HG03039 (cell line): ENCODE measurements around the gene CYP8B1.

Source experiments
- ATAC-seq: cut with Tn5 transposase; IDR thresholded peaks from one replicate; pipeline ENCODE4 v1.9.1; 2021; ENCODE audit warnings: mild to moderate bottlenecking, moderate library complexity; ENCODE audit not compliant: unreplicated experiment

Gene CYP8B1

DNA sequence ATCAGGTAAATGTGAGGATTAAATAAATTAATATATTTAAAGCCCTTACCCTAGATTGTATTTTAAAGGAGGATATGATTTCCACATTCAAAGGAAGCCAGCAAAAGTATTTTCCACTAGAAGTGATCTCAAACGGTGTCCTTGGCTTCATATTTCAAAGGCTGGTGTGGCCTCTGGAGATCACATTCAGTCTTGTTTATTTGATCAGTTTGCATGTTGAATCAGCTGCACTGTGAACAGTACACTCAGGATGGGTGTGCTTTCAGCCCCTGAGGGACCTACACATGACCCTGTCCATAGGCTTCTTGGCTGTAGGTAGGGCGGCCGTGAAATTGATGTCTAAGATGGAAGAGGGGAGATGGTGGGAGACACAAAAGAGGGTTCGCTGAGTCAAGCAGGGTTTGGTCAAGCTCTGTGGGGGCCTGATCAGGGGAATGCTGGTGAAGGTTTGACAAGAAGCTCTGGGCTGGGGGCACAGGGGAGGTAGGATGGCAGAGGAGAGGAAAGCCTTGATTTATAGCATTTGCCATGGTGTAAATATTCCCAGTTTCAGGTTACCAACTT, 21.9 kb downstream of the CYP8B1 start:
- no peak for ATAC-seq

DNA sequence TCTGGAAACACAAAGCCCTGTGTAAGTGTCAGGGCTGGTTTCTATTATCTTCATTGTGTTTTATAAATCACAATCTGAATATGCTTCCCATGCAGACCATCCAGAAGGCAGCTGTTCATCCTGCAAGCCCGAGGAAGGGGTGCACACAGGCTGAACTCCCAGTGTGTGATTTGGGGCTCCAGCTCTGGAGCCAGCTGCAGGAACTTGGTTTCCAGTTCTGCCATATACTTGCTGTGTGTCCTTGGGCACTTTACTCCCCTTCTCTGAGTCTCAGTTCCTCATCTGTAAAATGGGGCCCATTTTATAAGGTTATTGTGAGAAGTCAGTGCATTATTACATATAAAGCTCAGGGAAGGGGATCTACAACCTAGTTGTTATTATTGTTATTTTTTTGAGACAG, 22.6 kb downstream of the CYP8B1 start:
- no peak for ATAC-seq

DNA sequence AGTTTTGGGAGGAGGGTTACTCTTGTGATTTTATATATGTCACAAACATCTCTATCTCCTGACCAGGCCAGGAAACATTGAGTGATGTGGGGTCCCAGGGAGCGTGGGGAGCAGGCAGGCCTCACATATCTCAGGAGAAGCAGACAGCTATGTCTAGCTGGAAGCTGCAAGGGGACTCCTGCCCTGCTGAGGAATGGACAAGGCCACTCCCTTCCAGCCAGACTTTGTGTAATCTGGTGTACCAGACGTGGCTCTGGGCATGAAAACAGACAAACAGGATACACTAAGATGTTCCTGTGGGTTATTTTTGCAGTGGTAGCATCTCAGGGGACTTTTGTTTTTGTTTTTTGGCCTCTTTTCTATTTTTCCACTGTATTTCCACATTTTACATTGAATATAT, 23.2 kb downstream of the CYP8B1 start:
- ATAC-seq, result no peak

DNA sequence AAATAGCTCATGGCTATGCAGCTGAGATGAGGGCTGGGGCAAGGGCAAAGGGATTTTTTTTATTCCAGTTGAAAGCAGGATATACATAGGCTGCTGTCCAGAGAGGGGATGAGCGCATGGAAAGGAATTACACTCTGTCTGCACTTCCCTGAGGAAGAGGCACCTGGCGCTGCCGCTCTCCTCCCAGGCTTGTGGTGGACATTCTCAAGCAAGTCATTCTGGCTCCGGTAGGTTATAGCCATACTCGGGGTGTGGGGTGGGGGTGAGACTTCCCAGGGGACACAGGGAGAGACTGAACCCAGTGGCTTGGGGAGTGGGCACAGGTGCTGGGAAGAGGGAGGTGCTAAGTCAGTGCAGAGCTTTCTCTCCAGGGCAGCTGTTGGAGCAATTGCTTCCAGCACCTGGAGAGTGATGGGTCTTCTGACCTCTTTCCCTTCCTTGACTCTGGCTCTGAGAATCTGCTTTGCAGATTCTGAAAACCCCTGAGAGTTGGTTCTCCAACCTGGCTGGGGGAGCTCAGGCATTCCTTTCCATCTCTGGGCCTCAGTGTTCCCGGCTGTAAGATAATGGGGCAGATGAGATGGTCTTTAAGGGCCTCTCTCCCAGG, 24.3 kb downstream of the CYP8B1 start:
- no peak for ATAC-seq

DNA sequence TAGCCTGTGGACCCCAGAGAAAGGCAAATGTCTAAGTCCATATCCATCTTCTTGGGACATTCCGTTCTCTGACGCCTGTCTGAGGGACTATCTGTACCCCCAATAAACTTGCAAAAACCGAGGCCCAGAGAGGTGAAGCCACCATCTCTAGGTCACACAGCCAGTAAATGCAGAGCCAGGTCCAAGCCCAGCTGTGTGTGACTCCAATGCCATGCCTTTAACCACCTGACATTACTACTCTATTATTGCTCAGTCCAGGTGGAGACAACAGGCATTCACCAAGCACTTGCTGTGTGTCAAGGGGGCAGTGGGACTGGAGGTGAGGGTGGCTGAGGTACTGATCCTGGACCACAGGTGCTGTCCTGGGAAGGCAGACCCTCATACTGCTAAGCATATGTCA, 25.4 kb downstream of the CYP8B1 start:
- ATAC-seq, result no peak

DNA sequence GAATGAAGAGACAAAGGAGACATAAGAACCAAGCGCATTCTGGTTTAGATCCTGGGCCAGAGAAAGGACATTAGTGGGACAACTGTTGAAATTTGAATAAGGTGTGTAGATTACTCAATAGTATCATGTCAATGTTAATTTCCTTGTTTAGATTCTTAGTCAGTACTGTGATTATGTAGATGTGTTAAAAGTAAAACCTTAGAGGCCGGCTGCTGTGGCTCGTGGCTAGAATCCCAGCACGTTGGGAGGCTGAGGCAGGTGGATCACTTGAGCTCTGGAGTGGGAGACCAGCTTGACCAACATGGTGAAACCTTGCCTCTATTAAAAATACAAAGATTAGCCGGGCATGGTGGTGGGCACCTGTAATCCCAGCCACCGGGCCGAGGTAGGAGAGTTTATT, 26.7 kb downstream of the CYP8B1 start:
- ATAC-seq, result no peak

DNA sequence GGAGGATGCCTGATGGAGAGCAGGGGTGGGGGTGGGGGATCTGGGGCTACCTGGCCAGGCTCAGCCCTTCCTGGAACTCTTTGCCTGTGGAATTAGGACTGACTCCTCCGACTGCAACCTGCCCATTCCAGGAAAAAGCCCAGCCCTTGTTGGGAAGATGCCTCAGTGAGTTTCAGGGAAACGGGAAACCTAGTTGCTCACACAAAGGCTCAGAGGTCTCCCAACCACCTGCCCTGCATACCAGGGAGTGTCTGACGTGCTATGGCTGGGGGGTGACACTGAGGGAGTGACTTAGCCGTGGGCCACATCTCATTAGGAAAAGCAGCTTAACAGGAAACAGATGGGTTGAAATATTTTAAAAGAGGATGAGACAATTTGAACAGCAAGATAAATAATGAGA, 27.9 kb downstream of the CYP8B1 start:
- ATAC-seq, result no peak

DNA sequence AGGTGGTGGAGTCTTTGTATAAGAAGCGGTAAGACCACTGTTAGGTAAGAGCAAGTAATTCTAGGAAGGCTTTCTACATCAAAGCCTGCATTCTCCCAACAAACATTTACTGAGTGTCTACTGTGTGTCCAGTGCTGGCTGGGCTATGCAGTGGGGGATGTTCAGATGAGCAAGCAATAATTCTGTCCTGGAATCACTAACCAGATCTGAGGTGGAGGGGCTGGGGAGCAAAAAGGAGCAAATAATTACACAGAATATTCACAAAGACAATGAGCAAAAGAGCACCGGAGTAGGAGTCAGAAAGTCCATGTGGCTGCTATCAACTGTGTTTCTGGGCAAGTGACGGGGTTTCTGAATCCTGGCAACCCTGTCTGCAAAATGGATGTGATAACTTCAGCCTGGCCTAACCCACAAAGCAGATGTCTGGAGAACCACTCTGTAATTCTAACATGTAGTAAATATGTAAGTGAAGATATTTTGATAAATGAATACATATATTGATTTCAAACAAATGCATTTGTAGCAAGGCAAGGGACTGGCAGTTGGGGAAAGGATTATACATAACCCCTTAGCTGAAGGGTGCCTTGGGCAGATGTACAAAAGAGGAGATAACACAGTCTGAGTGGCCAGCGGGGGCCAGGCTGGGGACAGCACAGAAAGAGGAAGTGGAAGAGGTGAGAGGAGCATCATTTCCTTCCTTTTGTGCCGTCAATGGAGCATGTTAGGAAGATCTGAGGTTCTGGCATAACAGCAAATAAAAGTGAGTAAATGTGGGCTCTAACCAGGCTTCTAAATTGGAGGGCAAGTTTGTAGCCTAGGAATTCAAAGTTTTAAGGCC, 28.8 kb downstream of the CYP8B1 start:
- no peak for ATAC-seq

DNA sequence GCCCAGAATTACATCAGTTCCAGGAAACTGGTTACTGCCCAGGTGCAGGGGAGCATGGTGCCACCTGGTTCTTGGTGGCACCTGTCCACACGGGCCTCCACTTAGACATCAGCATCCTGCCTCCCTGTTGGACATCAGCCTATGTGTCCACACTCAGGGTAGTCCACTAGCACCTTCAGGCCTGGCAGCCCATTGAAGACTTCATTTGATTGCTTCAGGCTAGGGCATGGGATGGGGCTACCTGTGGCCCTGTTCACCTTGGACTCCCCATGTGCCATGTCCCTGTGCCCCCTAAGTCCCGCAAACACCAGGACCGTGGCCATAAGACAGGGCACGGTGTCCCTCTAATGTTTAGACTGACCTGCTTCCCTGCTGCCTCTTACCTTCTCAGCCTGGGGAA, 30.9 kb downstream of the CYP8B1 start:
- no peak for ATAC-seq

DNA sequence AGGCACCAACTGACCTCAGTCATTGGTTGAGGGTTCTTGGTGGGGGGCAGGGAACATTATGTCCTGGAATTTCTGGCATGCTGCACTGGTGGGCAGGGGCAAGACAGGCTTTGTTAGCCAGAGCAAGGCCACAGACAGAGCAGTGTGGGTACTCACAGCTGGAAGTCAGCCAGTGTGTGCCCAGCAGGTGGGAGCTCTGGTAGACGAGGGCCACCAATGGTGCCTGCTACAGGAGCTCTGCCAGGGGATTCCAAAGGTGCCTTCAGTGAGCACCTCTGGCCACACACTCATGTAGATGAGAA, 31.3 kb downstream of the CYP8B1 start:
- ATAC-seq, result no peak

DNA sequence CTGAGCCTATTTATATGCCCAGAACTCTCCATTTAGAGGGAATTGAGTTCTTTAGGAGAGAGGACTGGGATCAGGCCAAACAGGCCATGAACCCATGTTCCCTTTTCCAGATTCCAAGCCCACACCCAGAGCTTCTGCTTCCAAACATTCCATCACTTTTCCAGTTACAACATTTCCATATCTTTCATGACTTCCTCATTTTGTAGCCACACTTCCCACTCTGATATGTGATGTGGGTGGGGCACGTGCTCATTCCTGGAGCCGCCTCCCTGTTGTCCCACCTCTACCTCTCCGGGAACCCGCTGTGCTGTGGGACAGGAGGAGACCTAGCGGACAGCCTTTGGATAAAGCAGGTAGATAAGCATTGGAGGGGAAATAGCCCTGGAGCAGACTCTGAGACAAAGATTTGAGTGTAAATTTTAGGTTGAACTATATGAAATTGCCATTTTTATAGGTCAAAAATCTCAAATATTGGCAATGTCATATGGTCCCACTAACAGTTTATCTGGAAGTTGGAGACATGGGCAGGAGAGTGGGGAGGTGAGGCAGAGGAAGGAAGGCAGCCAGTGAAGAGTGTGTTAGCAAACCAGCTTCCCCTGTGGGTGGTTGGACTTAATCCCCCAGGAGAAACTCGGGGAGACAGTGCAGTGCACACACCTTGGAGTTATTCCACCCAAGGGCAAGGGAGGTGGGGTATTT, 31.8 kb downstream of the CYP8B1 start:
- ATAC-seq, result no peak

DNA sequence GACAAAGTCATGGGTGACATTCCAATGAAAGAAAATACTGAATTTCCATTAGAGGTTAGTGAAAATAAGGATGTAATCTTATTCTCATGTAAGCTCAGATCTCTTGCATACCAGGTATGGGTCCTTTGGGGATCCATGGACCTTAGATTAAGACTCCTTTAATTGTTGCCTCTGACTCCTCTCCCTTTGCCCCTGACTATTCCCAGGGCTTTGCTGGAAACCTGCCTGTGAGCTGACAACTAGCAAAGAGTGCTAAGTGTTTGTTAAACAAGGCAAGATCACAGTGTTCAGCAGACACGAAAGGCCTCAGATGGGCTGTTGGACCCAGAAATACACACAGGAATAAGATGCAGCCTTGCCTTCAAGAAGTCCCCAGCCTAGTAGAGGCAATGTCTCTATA, 34.3 kb downstream of the CYP8B1 start:
- ATAC-seq, result no peak

DNA sequence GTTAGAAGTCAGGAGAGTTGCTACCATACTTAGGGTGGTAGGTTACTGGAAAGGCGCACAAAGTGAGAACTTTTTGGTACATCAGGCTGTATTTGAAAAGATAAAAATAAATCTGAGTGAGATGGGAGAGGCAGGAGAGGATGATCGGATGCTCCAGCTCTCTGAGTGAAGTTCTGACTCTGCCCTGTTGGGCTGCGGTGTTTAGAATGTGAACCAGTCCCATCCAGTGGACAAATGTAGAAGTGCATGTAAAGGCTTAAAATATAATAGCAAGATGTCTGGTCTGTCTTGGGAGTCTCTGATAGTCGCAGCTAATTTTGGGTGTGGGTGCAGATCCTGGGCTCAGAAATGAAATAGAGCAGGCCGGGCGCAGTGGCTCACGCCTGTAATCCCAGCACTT, 36.1 kb downstream of the CYP8B1 start:
- peak; percentile 92 for ATAC-seq

DNA sequence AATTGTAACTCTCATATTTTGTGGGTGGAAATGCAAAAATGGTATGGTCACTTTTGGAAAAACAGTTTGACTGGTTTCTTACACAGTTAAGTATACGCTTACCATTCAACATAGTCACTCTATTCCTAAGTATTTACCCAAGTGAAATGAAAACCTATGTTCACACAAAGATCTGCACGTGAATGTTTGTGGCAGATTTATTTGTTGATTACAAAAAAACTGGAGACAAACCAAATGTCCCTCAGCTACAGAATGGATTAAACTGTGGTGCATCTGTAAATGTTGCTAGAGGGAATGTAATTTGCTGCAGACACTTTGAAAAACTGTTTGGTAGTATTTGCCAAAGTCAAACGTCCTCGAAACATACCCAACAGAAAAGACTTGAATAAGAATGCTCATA, 37.1 kb downstream of the CYP8B1 start:
- no peak for ATAC-seq

DNA sequence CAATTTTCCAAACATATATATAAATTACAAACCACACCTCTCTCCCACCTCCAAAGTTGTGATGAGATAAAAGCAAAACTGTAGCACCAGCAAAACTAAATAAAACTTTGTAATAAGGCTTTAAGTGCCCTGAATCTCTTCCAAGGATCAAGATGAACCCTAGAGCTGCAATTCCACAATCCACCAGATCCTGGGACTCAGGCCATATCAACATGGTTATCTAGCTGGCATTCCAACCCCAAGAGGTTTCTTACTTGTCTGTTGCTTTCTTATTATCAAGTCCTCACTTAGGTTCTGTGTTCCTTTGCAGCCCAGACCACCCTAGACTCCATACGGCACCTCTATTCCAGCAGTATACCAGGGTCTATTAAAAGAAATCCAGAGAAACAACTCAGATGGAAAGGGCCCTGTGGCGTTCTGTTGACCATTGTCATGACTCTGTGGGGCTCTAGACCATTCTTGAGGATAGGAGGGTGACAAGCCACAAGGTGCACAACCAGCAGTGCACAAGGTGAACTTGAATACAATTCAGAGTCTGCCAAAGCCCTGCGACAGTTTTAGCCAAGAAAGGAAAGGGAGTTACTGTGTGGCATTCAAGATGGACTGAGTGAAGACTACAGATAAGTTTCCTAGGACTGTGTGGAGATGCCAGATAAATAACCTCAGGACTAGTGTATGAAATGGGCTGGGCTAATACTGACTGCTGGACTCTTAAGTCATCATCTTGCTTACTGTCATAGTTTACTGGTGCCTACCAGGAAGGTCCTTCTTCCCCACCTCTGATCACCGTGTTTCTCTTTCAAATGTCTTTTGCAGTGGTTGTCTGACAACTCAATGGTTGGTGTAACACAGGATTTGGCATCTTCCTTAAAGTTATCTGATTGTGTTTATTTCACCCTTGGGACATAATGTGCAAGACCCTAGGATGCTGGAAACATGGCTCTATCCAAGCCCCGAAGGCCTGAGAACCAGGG, 39.2 kb downstream of the CYP8B1 start:
- ATAC-seq, result no peak

DNA sequence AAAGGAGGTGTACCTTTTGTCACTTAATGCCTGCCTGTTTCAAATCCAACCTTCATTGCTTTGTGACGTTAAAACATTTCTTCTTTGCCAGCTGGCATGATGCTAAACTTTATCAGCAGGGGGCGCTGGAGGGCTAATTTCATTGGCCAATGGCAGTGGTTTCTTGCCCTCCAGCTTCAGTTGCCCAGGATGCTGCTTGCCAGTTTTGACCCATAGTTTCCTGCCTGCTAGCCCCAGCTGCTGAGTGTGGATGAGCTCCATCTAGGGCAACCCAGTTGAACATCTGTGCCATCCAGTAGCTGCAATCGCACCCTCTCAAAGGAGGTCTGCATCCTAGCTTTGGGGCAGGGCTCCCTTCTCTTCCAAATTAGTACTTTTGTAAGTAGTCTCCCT, 44.4 kb downstream of the CYP8B1 start:
- peak; percentile 56 for ATAC-seq

DNA sequence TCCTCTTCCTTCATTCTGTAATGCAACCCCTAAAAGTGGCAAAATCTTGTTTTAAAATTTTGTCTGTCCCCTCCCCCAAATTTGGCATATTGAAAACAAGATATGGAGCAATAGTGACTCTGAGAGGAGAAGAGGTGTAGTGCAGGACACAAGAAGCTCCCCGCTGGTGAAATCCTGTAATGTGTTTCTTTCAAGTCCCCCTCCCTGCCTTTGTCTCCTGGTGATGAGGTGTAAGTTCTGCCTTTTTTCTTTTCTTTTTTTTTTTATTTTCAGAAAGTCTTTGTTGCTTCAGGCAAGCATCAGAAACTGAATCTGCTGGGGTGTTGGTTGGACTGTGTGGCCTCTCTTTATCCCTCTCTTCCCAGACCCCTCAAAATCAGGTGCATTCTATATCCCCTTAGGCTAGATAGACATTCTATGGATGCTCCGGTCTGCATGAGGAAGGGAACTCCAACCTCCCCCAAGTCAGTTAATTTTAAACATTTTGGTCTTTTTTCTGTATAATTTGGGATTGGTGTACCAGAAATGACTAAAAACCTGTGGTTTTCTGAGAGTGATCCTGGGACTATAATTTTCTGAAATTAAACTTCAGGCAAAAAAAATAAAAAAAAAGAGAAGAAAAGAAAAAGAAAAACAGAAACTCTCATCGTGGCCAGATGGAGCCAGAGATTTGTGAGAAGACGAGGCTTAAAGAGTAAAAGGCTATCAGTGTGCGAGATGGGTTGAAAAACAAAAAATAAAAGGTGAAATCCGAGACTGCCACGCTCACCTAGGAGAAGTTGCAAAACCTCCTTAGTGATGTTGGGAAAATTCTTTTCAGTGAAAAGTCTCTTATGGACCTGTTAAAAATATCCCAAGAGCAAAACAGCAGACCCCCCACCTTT, 45.0 kb downstream of the CYP8B1 start:
- ATAC-seq, result no peak

DNA sequence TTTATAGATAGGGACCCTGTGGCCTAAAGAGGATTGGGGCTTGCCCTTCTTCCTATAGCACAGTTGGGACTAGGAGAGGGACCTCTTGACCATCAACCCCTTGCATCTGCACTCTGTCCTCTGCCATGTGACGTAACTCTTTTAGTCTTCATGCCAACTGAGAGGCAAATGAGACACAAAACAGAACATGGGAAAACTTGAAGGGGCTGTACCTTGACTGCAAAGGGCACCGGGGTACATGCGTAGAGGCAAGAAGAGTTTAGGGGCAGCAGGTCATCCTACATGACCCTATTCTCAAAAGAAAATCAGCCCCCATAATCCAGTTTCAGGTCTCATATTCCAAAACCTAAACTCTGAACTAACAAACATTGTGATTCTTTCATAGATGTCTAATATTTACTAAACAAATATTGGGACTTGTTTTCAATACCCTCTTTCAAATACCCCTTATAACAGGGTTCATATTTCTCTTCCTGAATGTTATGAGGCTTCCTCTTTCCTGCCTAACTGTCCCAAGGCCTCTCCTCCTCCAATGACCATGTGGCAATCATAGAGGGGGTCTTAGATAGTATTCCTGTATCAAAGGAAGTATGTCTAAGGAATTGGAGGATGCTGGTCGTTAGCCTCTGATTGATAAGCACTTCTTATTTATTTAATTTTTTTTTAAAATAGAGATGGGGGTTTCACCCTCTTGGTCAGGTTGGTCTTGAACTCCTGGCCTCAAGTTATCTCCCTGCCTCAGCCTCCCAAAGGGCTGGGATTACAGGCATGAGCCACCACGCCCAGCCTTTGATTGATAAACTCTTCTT, 45.8 kb downstream of the CYP8B1 start:
- no peak for ATAC-seq

DNA sequence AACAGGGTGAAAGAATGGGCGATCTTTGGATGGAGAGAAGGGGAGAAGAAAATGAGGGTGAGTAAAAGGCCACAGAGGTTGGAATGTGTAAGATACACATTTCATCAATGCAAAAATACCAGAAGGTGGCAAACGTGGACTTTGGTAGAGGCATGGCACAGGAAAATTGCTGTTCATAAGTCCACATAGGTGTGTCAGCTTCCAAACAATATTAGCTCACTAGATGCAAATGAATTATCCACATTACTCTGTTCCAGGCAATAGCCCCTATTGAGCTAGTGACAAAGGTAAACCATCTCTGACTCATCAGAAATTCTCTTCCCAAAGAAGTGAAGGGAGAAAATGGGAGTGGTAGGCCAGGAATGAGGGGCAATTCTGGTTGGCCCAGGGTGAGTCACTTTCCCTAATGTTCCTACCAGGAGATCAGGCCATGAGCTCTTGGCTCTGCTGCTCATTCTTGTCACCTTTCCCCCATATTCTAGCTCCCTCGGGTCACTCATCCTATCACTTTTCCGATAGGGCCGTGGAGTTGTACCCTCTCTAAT, 46.5 kb downstream of the CYP8B1 start:
- ATAC-seq, result no peak
